Thoracic aorta (tissue), 2 donors: ENCODE measurements around the gene PLEKHM1. TPM values are rescaled to one million over a fixed set of nuclear protein-coding genes. Genes with fewer than 3 reads are reported as not detected.

Source experiments
- ATAC-seq: fragments of 150-250 bp; one replicate; pipeline ENCODE4 v1.8.0; 2017; ENCODE audit warnings: low read depth; ENCODE audit not compliant: insufficient number of reproducible peaks, low FRiP score
- DNase-seq: peaks from one replicate; pipeline ENCODE4 v3.0.0-alpha.2; 2020; ENCODE audit warnings: low spot score
- H3K27ac ChIP-seq, 2 donors: fragments of 200-600 bp; sonication (generic); 1 replicate in 1 of 2; 2 replicates in 1 of 2; pipeline ENCODE4 v1.5.1; 2016; ENCODE audit warnings: mild to moderate bottlenecking in 2 of 2, moderate library complexity in 2 of 2
- H3K27me3 ChIP-seq: fragments of 200-600 bp; sonication (generic); replicated peaks from 2 replicates; pipeline ENCODE4 v1.6.0; 2016; ENCODE audit warnings: mild to moderate bottlenecking; ENCODE audit not compliant: insufficient read depth
- H3K36me3 ChIP-seq: fragments of 200-600 bp; sonication (generic); one replicate; pipeline ENCODE4 v1.5.1; 2016
- H3K4me1 ChIP-seq, 2 donors: fragments of 200-600 bp; sonication (generic); 1 replicate in 1 of 2; 2 replicates in 1 of 2; pipeline versions ENCODE4 v1.5.1 to v1.6.0; 2016; ENCODE audit warnings: low read depth in 2 of 2, mild to moderate bottlenecking in 1 of 2; ENCODE audit not compliant: control insufficient read depth in 1 of 2
- H3K4me3 ChIP-seq: fragments of 200-600 bp; sonication (generic); 2 replicates; pipeline ENCODE4 v1.5.1; 2016; ENCODE audit warnings: mild to moderate bottlenecking
- H3K9me3 ChIP-seq: fragments of 200-600 bp; sonication (generic); 2 replicates; pipeline ENCODE4 v1.5.1; 2016
- total RNA-seq, 2 donors: library from RNA; depleted of rRNA; stranded (reverse); fragments of >200 nt; gene quantifications; one replicate each; pipeline versions ENCODE4 v1.1.0 to v1.2.3, GENCODE V29; 2016
- TF ChIP-seq, protein P1 (sequence below): fragments of 200-600 bp; sonication (generic); IDR thresholded peaks from one replicate; pipeline ENCODE4 v1.5.1; 2019; ENCODE audit warnings: antibody characterized with exemption

Gene PLEKHM1
- total RNA-seq, 2 donors from 2014 or later, result 64.3 to 134 TPM

DNA sequence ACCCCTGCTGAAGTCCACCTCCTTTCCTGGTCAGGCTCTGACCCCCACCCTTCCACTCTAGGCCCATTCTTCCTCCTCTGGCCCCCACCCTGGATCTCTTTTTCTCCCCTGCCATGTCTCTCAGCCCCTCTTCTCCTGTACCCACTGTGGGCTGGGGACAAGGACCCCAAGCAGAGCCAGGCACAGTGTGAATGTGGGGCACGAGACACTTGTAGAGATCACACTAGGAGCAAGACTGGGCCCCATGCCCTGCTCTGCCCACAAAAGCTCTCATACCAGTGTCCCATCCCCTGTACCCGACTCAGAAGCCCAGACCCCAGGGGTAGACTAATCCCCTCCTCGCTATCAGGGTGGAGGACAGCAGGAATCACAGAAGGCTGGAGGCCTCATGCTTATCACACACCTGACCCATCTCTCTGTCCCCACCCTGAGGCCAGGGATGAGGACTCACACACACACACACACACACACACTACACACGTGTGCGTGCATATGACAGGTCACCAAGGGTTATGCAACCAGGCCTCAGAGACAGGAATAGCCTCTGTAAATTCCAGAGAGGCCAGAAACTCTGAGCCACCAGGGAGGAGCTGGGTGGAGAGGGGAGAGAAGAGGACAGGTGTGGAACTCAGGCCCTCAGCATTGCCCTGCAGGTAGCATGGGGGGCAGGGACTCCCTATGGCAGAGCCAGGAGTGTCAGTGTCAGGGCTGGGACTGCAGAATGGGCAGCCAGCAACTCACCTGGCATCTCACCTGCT lies 79.0 kb downstream of the PLEKHM1 start:
- no peaks in the 10 kb centered on the region for H3K9me3 ChIP-seq
- no peak for ATAC-seq
- no peak for DNase-seq
- H3K36me3 ChIP-seq, result no peaks in the 10 kb centered on the region
- H3K4me1 ChIP-seq, result no peaks in the 10 kb centered on the region
- H3K4me3 ChIP-seq, result no peak overlapping the region
- H3K27me3 ChIP-seq, result no peaks in the 10 kb centered on the region
- H3K27ac ChIP-seq, result no peak overlapping the region
- TF ChIP-seq, protein P1, sequence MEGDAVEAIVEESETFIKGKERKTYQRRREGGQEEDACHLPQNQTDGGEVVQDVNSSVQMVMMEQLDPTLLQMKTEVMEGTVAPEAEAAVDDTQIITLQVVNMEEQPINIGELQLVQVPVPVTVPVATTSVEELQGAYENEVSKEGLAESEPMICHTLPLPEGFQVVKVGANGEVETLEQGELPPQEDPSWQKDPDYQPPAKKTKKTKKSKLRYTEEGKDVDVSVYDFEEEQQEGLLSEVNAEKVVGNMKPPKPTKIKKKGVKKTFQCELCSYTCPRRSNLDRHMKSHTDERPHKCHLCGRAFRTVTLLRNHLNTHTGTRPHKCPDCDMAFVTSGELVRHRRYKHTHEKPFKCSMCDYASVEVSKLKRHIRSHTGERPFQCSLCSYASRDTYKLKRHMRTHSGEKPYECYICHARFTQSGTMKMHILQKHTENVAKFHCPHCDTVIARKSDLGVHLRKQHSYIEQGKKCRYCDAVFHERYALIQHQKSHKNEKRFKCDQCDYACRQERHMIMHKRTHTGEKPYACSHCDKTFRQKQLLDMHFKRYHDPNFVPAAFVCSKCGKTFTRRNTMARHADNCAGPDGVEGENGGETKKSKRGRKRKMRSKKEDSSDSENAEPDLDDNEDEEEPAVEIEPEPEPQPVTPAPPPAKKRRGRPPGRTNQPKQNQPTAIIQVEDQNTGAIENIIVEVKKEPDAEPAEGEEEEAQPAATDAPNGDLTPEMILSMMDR, result no peak

DNA sequence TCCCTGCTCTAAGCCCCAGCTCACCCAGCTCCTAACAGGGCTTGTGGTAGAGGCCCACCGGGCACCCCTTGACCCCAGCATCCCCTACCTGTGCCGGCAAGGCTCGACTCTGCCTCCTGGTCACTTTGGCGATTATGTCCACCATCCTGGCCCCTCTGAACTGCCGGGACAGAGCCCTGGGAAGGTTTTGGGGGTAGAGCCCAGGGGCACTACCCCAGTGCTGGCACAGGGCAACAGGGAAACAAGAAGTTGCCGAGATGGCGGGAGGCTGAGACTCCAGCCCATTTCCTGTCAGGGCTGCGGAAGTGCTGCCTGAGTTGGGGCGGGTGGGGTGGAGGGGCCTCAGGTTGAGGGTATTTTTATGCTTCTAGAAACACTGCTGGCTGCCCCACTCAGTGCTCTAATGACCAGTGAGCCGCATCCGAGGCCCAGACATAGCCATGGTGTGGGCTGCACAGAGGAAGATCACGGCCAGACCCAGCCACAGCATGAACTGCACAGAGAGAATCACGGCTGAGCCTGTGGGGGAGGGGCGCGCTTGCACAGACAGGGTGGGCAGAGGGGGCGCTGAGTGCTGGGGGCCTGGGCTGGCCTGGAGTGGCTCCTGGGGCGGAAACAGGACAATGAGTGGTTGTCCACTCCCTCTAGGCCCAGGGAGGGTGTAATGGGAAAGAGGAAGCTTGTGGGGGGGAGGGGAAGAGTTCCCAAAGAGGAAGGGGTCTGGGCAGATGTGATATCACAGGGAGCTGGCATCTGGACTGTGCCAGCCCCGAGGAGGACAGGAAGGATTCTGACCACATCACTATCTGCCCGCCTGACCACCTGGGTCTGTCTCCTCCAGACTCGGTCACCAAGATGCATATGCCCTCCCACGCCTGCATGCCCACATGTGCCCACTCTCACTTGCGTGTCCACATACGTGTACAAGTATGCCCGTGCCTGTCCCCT lies 80.1 kb downstream of the PLEKHM1 start:
- Histone ChIP-seq H3K27me3 (no peaks in the 10 kb centered on the region), H3K9me3 (no peaks in the 10 kb centered on the region), H3K36me3 (no peaks in the 10 kb centered on the region), H3K4me3 (peak overlapping the region; percentile 61), H3K27ac (peak overlapping the region in 1 of 2 donors; percentile 47), H3K4me1 (peaks cover 4 to 6% of the 10 kb centered on the region in 2 donors)
- no peak for DNase-seq
- no peak for ATAC-seq
- TF ChIP-seq, protein P1, result no peak

DNA sequence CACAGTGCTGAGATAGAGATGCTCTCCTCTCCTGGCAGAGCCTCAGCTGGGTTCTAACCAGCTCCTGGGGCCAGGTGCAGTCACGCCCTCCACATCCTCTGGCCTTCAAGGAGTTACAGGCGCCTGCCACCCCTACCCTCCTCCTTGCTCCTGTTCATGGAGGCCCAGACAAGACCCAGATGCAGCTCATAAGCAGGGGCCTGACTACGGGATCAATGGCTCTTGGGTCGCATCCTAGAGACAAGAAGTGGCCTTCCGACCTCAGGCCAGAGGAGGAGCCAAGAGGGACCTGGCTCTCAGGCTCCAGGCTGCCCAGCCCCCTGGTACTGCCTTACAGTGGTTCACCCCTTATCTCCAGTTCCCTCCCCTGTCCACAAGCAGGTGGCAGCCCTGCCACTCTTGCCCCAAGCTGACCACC lies 80.9 kb downstream of the PLEKHM1 start:
- Histone ChIP-seq H3K4me3 (peak overlapping the region; percentile 61), H3K9me3 (no peaks in the 10 kb centered on the region), H3K27ac (no peak overlapping the region), H3K27me3 (no peaks in the 10 kb centered on the region), H3K36me3 (no peaks in the 10 kb centered on the region), H3K4me1 (peaks cover 5 to 11% of the 10 kb centered on the region in 2 donors)
- no peak for ATAC-seq
- TF ChIP-seq, protein P1, result no peak
- no peak for DNase-seq

DNA sequence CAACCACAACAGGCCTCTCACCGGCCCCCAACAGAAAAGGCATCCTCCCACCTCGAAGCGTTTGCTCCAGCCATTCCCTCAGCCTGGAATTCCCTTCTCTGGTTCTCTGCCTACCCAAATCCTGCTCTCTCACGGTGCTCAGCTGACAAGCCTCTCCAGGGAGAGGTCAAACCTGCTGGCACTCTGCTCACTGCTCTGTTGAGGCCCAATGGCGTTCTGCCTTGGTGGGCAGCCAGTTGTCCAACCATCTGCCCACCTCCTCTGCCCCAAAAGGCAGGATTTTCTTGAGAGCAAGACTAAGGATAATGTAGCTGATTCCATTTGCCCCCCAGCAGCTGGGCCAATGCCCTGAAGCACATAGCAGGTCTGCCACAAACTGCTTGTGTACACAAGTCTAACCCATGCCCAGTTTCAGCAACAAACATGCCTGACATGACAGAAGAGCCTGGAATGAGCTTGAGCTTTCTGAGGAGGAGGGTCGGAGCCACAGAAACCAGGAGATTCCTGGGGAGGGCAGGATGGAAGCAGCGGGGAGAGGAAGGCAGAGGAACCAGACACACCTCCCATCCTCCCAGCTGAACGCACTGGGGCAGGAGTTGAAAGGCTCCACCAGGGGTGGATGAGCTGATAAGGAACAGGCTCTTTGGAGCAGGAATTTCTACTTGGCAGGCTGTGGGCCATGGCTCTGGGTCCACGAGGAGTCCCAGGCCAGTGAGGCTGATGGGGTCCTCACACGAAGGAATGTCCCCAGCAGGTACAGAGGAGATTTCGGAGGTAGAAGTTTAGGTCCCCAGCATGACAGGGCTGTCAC lies 81.7 kb downstream of the PLEKHM1 start:
- DNase-seq, result no peak
- H3K27ac ChIP-seq, result no peak overlapping the region
- no peaks in the 10 kb centered on the region for H3K27me3 ChIP-seq
- H3K4me3 ChIP-seq, result peak overlapping the region; percentile 61
- H3K36me3 ChIP-seq, result no peaks in the 10 kb centered on the region
- TF ChIP-seq, protein P1, result no peak
- H3K4me1 ChIP-seq, result peaks cover 5 to 11% of the 10 kb centered on the region in 2 donors
- no peak for ATAC-seq
- H3K9me3 ChIP-seq, result no peaks in the 10 kb centered on the region
